ENCODE measurements around the gene PTPRT. TPM values are rescaled to one million over a fixed set of nuclear protein-coding genes. Genes with fewer than 3 reads are reported as not detected.

PTPRT gene
- total RNA-seq, 1 experiment from 2014 or later, result not detected

DNA sequence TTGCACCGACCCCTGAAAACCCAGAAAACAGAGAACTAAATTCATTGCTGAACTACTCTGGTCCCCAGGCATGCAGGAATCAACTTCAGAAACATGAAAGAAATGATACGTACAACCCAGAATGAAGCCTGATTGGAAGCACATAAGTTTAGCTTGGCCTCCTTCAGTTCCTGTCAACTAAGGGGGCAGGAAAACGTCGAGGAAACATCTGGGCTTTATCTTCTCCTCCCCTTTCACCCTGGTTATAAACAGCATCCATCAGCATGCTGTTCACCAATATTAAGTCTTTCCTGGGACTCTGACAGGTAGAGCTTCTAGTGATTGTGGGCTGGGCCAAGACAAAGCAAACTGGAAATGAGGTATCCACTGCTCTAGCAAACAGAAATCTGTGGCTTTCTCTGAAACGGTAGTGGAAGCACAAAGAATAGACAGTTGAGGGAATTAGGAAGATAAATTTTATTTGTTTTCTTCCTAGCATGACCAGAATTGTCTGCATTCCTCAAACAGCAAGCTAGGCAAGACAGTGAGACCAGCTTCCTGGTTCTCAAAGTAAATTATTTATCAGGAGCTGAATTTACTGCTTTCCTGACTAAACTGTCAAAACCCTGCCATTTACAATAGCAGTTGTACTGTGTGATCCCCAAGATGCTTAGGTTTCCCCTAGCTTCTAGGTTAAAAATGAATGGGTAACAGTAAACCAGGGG, 134.4 kb downstream of the PTPRT start:
- no peak for ATAC-seq
- ChIA-PET CTCF (no interaction called here), POLR2A (no interaction called here)
- Histone ChIP-seq H3K4me3 (ENCODE audit: low read depth in 2 of 2, low read length in 2 of 2) (no peak overlapping the region), H3K4me1 (ENCODE audit: control insufficient read depth, insufficient read depth, low read length) (no peaks in the 10 kb centered on the region), H3K27me3 (ENCODE audit: control insufficient read depth, insufficient read depth, low read length) (no peaks in the 10 kb centered on the region), H3K9me3 (ENCODE audit: control insufficient read depth, insufficient read depth, low read depth, low read length) (no peaks in the 10 kb centered on the region), H3K36me3 (ENCODE audit: control insufficient read depth, insufficient read depth, low read length) (no peaks in the 10 kb centered on the region), H3K27ac (ENCODE audit: low read length) (no peak overlapping the region)
- no TSS peak for BruUV-seq (replicated peaks)
- intact Hi-C loops (cut with micrococcal nuclease; ENCODE audit: unreplicated experiment), result no loop called here
- no peak for DNase-seq (ENCODE audit: low read depth, low spot score)
- in situ Hi-C loops (cut with HindIII; ENCODE audit: low pct_unique_long_range_greater_than_20kb, low sequenced_read_pairs), result no loop called here
- TF ChIP-seq SIN3A (IDR thresholded peaks at IDR 0.05; ENCODE audit: borderline replicate concordance, insufficient read depth, low read depth, low read length) (no peak), TCF7L2 (IDR thresholded peaks at IDR 0.05; ENCODE audit: low read depth, low read length) (no peak), POLR2AphosphoS5 (IDR thresholded peaks at IDR 0.05; ENCODE audit: low read depth, low read length) (no peak)
- TF ChIP-seq, protein P1, sequence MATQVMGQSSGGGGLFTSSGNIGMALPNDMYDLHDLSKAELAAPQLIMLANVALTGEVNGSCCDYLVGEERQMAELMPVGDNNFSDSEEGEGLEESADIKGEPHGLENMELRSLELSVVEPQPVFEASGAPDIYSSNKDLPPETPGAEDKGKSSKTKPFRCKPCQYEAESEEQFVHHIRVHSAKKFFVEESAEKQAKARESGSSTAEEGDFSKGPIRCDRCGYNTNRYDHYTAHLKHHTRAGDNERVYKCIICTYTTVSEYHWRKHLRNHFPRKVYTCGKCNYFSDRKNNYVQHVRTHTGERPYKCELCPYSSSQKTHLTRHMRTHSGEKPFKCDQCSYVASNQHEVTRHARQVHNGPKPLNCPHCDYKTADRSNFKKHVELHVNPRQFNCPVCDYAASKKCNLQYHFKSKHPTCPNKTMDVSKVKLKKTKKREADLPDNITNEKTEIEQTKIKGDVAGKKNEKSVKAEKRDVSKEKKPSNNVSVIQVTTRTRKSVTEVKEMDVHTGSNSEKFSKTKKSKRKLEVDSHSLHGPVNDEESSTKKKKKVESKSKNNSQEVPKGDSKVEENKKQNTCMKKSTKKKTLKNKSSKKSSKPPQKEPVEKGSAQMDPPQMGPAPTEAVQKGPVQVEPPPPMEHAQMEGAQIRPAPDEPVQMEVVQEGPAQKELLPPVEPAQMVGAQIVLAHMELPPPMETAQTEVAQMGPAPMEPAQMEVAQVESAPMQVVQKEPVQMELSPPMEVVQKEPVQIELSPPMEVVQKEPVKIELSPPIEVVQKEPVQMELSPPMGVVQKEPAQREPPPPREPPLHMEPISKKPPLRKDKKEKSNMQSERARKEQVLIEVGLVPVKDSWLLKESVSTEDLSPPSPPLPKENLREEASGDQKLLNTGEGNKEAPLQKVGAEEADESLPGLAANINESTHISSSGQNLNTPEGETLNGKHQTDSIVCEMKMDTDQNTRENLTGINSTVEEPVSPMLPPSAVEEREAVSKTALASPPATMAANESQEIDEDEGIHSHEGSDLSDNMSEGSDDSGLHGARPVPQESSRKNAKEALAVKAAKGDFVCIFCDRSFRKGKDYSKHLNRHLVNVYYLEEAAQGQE (IDR thresholded peaks at IDR 0.05; ENCODE audit: insufficient read depth in 1 of 2, low read depth in 2 of 2, low read length in 1 of 2), result no peak
- TF ChIP-seq, protein P2, sequence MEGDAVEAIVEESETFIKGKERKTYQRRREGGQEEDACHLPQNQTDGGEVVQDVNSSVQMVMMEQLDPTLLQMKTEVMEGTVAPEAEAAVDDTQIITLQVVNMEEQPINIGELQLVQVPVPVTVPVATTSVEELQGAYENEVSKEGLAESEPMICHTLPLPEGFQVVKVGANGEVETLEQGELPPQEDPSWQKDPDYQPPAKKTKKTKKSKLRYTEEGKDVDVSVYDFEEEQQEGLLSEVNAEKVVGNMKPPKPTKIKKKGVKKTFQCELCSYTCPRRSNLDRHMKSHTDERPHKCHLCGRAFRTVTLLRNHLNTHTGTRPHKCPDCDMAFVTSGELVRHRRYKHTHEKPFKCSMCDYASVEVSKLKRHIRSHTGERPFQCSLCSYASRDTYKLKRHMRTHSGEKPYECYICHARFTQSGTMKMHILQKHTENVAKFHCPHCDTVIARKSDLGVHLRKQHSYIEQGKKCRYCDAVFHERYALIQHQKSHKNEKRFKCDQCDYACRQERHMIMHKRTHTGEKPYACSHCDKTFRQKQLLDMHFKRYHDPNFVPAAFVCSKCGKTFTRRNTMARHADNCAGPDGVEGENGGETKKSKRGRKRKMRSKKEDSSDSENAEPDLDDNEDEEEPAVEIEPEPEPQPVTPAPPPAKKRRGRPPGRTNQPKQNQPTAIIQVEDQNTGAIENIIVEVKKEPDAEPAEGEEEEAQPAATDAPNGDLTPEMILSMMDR (IDR thresholded peaks at IDR 0.05), result no peak

DNA sequence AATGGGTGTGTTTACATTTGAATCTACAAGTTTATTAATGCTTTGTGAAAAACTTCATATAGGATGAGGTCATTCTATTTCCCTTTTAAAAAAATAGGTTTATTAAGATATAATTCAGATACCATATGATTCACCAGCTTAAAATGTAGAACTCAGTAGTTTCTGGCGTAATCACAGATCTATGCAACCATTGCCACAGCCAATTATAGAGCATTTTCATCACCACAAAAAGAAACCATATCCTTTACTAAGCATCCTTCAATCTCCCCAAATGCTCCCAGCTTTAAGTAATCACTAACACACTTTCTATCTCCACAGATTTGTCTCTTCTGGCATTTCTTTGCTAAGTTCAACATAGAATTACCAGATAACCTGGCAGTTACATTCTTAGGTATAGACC, 137.2 kb downstream of the PTPRT start:
- Histone ChIP-seq H3K4me3 (ENCODE audit: low read depth in 2 of 2, low read length in 2 of 2) (no peak overlapping the region), H3K4me1 (ENCODE audit: control insufficient read depth, insufficient read depth, low read length) (no peaks in the 10 kb centered on the region), H3K27me3 (ENCODE audit: control insufficient read depth, insufficient read depth, low read length) (no peaks in the 10 kb centered on the region; the same call in 1 of the 2 replicates), H3K36me3 (ENCODE audit: control insufficient read depth, insufficient read depth, low read length) (no peaks in the 10 kb centered on the region), H3K27ac (ENCODE audit: low read length) (no peak overlapping the region), H3K9me3 (ENCODE audit: control insufficient read depth, insufficient read depth, low read depth, low read length) (no peaks in the 10 kb centered on the region)
- TF ChIP-seq, protein P1 (IDR thresholded peaks at IDR 0.05; ENCODE audit: insufficient read depth in 1 of 2, low read depth in 2 of 2, low read length in 1 of 2), result no peak
- no peak for TF ChIP-seq TCF7L2 (IDR thresholded peaks at IDR 0.05; ENCODE audit: low read depth, low read length)
- TF ChIP-seq, protein P2 (IDR thresholded peaks at IDR 0.05), result no peak
- no peak for TF ChIP-seq SIN3A (IDR thresholded peaks at IDR 0.05; ENCODE audit: borderline replicate concordance, insufficient read depth, low read depth, low read length)
- no peak for TF ChIP-seq POLR2AphosphoS5 (IDR thresholded peaks at IDR 0.05; ENCODE audit: low read depth, low read length)
- in situ Hi-C loops (cut with HindIII; ENCODE audit: low pct_unique_long_range_greater_than_20kb, low sequenced_read_pairs) (no loop called here), intact Hi-C loops (cut with micrococcal nuclease; ENCODE audit: unreplicated experiment) (no loop called here)
- ChIA-PET POLR2A (no interaction called here), CTCF (no interaction called here)
- DNase-seq (ENCODE audit: low read depth, low spot score) (no peak), ATAC-seq (no peak)
- BruUV-seq (replicated peaks), result no TSS peak

Measured in Panc1 (cell line).